ENCODE measurements around the gene HEPN1. TPM values are rescaled to one million over a fixed set of nuclear protein-coding genes. Genes with fewer than 3 reads are reported as not detected.

HEPN1 gene
- total and polyA plus RNA-seq, 2 of the 4 experiments (the other 2 are of a cell fraction) = not detected

DNA sequence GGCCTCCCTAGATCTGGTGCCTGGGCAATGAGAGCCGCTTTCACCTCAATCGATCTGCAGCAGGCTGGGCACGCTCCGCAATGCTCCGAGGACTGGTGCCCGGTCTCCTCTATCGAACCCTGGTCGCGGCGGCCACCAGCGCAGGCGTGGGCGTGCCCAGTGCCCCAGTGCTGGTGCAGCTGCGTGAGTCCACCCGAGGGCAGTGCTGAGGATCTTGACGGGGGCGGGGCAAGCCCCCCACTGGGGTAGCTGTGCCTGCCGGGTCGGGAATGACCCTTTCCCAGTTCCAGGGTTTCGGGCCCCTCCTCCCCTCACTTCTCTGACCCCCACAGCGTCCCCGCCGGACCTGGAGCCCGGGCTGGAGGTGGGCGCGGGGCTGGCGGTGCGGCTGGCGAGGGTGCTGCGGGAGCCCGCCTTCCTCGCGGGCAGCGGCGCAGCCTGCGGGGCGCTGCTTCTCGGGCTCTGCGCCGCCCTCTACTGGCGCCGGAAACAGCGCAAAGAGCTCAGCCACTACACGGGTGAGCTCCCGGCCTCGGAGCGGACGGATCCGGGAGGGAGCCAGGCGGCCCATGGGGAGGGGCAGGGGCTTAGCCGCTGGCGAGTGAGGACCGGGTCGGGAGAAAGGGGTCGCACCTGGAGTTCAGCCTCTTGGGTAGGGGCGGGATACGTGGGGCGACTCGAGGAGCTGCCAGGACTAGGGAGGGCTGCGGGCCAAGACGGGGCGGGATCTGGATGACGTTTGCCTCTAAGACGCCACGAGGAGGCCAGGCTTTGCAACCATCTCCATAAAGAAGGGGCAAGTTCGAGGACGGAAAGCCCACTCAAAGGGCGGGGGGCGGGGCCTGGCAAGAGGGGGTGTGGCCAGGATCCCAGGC, 42.9 kb upstream of the HEPN1 start:
- ATAC-seq (ENCODE audit: low read depth) (peak; percentile 96), DNase-seq (peak; percentile 96)
- H2BK120ac ChIP-seq (ENCODE audit: low read depth, low read length) = peak overlapping the region; percentile 97
- intact Hi-C loops (cut with micrococcal nuclease) (loop anchor here (1.0 to 10.0 kb wide), 4 partner anchors 45 to 529 kb away; partner anchors contain the start of gene CCDC15), in situ Hi-C loops (cut with MboI; ENCODE audit: low sequenced_read_pairs) (loop anchor here (5.0 kb wide), 1 partner anchor 76 kb away; the partner anchor contains the start of gene CCDC15), dilution Hi-C loops (cut with HindIII; ENCODE audit: low sequenced_read_pairs, unreplicated experiment) (no loop called here)
- peak overlapping the region; percentile 85 for H2BK20ac ChIP-seq (ENCODE audit: low read depth, low read length)
- H3K36me3 ChIP-seq (ENCODE audit: control insufficient read depth, insufficient read depth, low read length) = no peaks in the 10 kb centered on the region
- peak overlapping the region; percentile 79 for H2BK5ac ChIP-seq (ENCODE audit: low read depth, low read length, poor library complexity, severe bottlenecking)
- peak overlapping the region; percentile 92 for H4K91ac ChIP-seq (ENCODE audit: insufficient read depth, low read depth, low read length)
- H3K9me1 ChIP-seq (ENCODE audit: insufficient read depth, low read length) = no peaks in the 10 kb centered on the region; the same call in 1 of the 2 replicates
- H4K8ac ChIP-seq (ENCODE audit: low read depth in 2 of 2, low read length in 2 of 2) = peak overlapping the region; percentile 80 to 93; a peak in 3 of 4 replicates
- peak overlapping the region; percentile 58 for H3K4me3 ChIP-seq (ENCODE audit: insufficient read depth, low read depth, low read length)
- peak overlapping the region; percentile 65; the same call in 1 of the 2 replicates for H3K18ac ChIP-seq (ENCODE audit: low read depth, low read length)
- H3K9ac ChIP-seq (ENCODE audit: low read depth, low read length) = peak overlapping the region; percentile 68
- H3K79me1 ChIP-seq (ENCODE audit: low read depth in 1 of 2, low read length in 2 of 2) = peaks cover 6 to 21% of the 10 kb centered on the region in 2 experiments; a peak in 3 of 4 replicates
- 0% methylated on average over 6 of the region's 69 CpGs; no CpG with 5 or more reads in 1 of the 2 experiments for WGBS, 2 experiments (ENCODE audit: extremely low coverage in 2 of 2, insufficient read length in 1 of 2)
- peak overlapping the region; percentile 63; the same call in 1 of the 2 replicates for H2AK5ac ChIP-seq (ENCODE audit: low read depth, low read length)
- no peaks in the 10 kb centered on the region for H3K9me3 ChIP-seq (ENCODE audit: control insufficient read depth, insufficient read depth, low read length)
- CTCF ChIA-PET = interaction anchor here (0.6 to 1.5 kb wide), 17 partner anchors 10 to 576 kb away, joined by 3 to 19 read pairs (median 4); partner anchors contain the start of genes CCDC15 and ROBO3
- H2AK9ac ChIP-seq (replicated peaks; ENCODE audit: low read depth, low read length, poor library complexity) = peak overlapping the region; percentile 95
- H2AFZ ChIP-seq (replicated peaks; ENCODE audit: low read length, poor library complexity) = peak overlapping the region; percentile 99
- peak overlapping the region; percentile 65 for H3K4me2 ChIP-seq (ENCODE audit: low read depth, low read length)
- H3K27ac ChIP-seq (ENCODE audit: insufficient read depth, low read length) = peak overlapping the region; percentile 83
- H3K27me3 ChIP-seq (ENCODE audit: control insufficient read depth, insufficient read depth, low read length) = peaks cover 23% of the 10 kb centered on the region
- peak overlapping the region; percentile 98 for H3K4ac ChIP-seq (ENCODE audit: low read depth, low read length)
- no TSS peak for BruUV-seq (replicated peaks)
- peaks cover 3% of the 10 kb centered on the region for H3K4me1 ChIP-seq (ENCODE audit: control insufficient read depth, insufficient read depth, low read length)
- H3K23ac ChIP-seq (ENCODE audit: low read depth, low read length) = peak overlapping the region; percentile 77; the same call in 1 of the 2 replicates
- peak overlapping the region; percentile 82 for H3K56ac ChIP-seq (ENCODE audit: extremely low read depth, insufficient read depth, low read length)
- peak overlapping the region; percentile 98; the same call in 2 of the 3 replicates for H2BK15ac ChIP-seq (ENCODE audit: low read depth, low read length)
- H3K14ac ChIP-seq (replicated peaks; ENCODE audit: low read depth, low read length) = peak overlapping the region; percentile 96
- peak overlapping the region; percentile 40; the same call in 1 of the 2 replicates for H4K5ac ChIP-seq (ENCODE audit: low read depth, low read length)
- H4K20me1 ChIP-seq (ENCODE audit: insufficient read depth, low read length) = no peaks in the 10 kb centered on the region
- POLR2A ChIA-PET (ENCODE audit: unreplicated experiment) = interaction anchor here (0.6 to 1.0 kb wide), 3 partner anchors 9 to 79 kb away, joined by 3 to 6 read pairs (median 3); partner anchors contain the start of gene CCDC15
- no peak for TF ChIP-seq CEBPB (IDR thresholded peaks at IDR 0.05; ENCODE audit: low read depth, low read length)
- TF ChIP-seq RFX5 (IDR thresholded peaks at IDR 0.05; ENCODE audit: low read depth, low read length) = no peak
- TF ChIP-seq NFE2L2 (IDR thresholded peaks at IDR 0.05; ENCODE audit: low read depth, low read length) = no peak
- TF ChIP-seq, protein P1, sequence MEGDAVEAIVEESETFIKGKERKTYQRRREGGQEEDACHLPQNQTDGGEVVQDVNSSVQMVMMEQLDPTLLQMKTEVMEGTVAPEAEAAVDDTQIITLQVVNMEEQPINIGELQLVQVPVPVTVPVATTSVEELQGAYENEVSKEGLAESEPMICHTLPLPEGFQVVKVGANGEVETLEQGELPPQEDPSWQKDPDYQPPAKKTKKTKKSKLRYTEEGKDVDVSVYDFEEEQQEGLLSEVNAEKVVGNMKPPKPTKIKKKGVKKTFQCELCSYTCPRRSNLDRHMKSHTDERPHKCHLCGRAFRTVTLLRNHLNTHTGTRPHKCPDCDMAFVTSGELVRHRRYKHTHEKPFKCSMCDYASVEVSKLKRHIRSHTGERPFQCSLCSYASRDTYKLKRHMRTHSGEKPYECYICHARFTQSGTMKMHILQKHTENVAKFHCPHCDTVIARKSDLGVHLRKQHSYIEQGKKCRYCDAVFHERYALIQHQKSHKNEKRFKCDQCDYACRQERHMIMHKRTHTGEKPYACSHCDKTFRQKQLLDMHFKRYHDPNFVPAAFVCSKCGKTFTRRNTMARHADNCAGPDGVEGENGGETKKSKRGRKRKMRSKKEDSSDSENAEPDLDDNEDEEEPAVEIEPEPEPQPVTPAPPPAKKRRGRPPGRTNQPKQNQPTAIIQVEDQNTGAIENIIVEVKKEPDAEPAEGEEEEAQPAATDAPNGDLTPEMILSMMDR (conservative IDR thresholded peaks at IDR 0.05; ENCODE audit: low read depth, low read length) = peak; percentile 80
- peak; percentile 85 for TF ChIP-seq POLR2A (IDR thresholded peaks at IDR 0.05; ENCODE audit: low read depth, low read length)
- no peak for TF ChIP-seq BHLHE40 (IDR thresholded peaks at IDR 0.05; ENCODE audit: low read depth, low read length)
- no peak; the same call in none of the 2 replicates for TF ChIP-seq MXI1 (IDR thresholded peaks at IDR 0.05; ENCODE audit: borderline replicate concordance, low read depth, low read length)
- TF ChIP-seq CHD1 (IDR thresholded peaks at IDR 0.05; ENCODE audit: low read depth, low read length) = no peak
- TF ChIP-seq SMC3 (IDR thresholded peaks at IDR 0.05; ENCODE audit: low read depth, low read length) = peak; percentile 63
- TF ChIP-seq FOS (IDR thresholded peaks at IDR 0.05; ENCODE audit: low read depth, low read length) = no peak
- peak; percentile 35; the same call in 1 of the 2 replicates for TF ChIP-seq MAZ (IDR thresholded peaks at IDR 0.05; ENCODE audit: borderline replicate concordance, low read depth, low read length)
- TF ChIP-seq, protein P2, sequence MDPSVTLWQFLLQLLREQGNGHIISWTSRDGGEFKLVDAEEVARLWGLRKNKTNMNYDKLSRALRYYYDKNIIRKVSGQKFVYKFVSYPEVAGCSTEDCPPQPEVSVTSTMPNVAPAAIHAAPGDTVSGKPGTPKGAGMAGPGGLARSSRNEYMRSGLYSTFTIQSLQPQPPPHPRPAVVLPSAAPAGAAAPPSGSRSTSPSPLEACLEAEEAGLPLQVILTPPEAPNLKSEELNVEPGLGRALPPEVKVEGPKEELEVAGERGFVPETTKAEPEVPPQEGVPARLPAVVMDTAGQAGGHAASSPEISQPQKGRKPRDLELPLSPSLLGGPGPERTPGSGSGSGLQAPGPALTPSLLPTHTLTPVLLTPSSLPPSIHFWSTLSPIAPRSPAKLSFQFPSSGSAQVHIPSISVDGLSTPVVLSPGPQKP (IDR thresholded peaks at IDR 0.05; ENCODE audit: borderline replicate concordance, low read depth, low read length) = no peak
- TF ChIP-seq RCOR1 (IDR thresholded peaks at IDR 0.05; ENCODE audit: insufficient replicate concordance, low read length) = no peak
- peak; percentile 57 for TF ChIP-seq RAD21 (IDR thresholded peaks at IDR 0.05; ENCODE audit: low read length)

All from IMR-90 (cell line).